Subcutaneous abdominal adipose tissue (tissue), 5 donors: ENCODE data around the gene EXOC7.

ENCODE experiments used
- H3K27ac ChIP-seq: one replicate; pipeline ENCODE4 v1.7.0; 2013; ENCODE audit warnings: low read depth, mild to moderate bottlenecking, inconsistent platforms, low read length, moderate library complexity
- H3K27me3 ChIP-seq, 5 donors: one replicate each; pipeline ENCODE4 v1.7.0; 2013; ENCODE audit warnings: low read length in 5 of 5, inconsistent platforms in 1 of 5; ENCODE audit not compliant: control insufficient read depth in 5 of 5, insufficient read depth in 4 of 5
- H3K36me3 ChIP-seq, 5 donors: one replicate each; pipeline ENCODE4 v1.7.0; 2013; ENCODE audit warnings: low read length in 5 of 5; ENCODE audit not compliant: control insufficient read depth in 5 of 5, insufficient read depth in 5 of 5
- H3K4me1 ChIP-seq, 5 donors: one replicate each; pipeline ENCODE4 v1.7.0; 2013; ENCODE audit warnings: low read length in 5 of 5, mild to moderate bottlenecking in 3 of 5, moderate library complexity in 1 of 5; ENCODE audit not compliant: control insufficient read depth in 5 of 5, insufficient read depth in 5 of 5
- H3K4me3 ChIP-seq, 5 donors: one replicate each; pipeline ENCODE4 v1.7.0; 2013; ENCODE audit warnings: low read length in 5 of 5, low read depth in 1 of 5
- H3K9ac ChIP-seq, 5 donors: one replicate each; pipeline ENCODE4 v1.7.0; 2013; ENCODE audit warnings: low read length in 5 of 5, mild to moderate bottlenecking in 4 of 5, moderate library complexity in 3 of 5
- H3K9me3 ChIP-seq, 5 donors: one replicate each; pipeline ENCODE4 v1.7.0; 2013; ENCODE audit warnings: low read length in 5 of 5; ENCODE audit not compliant: control insufficient read depth in 5 of 5
- donor health status: healthy.
- donor health status: healthy.
- donor health status: healthy.
- donor health status: healthy.
- donor health status: healthy.

Gene EXOC7

GRCh38 chr17:76056882-76057281 is 46.7 kb downstream of the EXOC7 start:
- Histone ChIP-seq H3K27me3 (no peaks in the 10 kb centered on the region), H3K36me3 (peaks cover 36 to 92% (median 74%) of the 10 kb centered on the region in 5 donors), H3K4me1 (no peaks in the 10 kb centered on the region), H3K27ac (no peak overlapping the region), H3K9ac (no peak overlapping the region), H3K4me3 (no peak overlapping the region), H3K9me3 (no peaks in the 10 kb centered on the region)

GRCh38 chr17:76054112-76054476 is 49.5 kb downstream of the EXOC7 start:
- Histone ChIP-seq H3K4me1 (no peaks in the 10 kb centered on the region), H3K9me3 (no peaks in the 10 kb centered on the region), H3K36me3 (peaks cover 30 to 92% (median 77%) of the 10 kb centered on the region in 5 donors), H3K27me3 (no peaks in the 10 kb centered on the region), H3K4me3 (no peak overlapping the region), H3K9ac (no peak overlapping the region), H3K27ac (peak overlapping the region; percentile 35)

- Histone ChIP-seq H3K36me3 (peaks cover 34 to 92% (median 77%) of the 10 kb centered on the region in 5 donors), H3K4me3 (no peak overlapping the region), H3K9ac (no peak overlapping the region), H3K9me3 (no peaks in the 10 kb centered on the region), H3K27ac (peak overlapping the region; percentile 35), H3K27me3 (no peaks in the 10 kb centered on the region), H3K4me1 (no peaks in the 10 kb centered on the region)
These were observed 50.1 kb downstream of the EXOC7 start for GRCh38 chr17:76053246-76054111.

- Histone ChIP-seq H3K27ac (no peak overlapping the region), H3K9me3 (no peaks in the 10 kb centered on the region), H3K4me1 (no peaks in the 10 kb centered on the region), H3K4me3 (no peak overlapping the region), H3K27me3 (no peaks in the 10 kb centered on the region), H3K36me3 (peaks cover 26 to 90% (median 74%) of the 10 kb centered on the region in 5 donors), H3K9ac (no peak overlapping the region)
These were observed 52.0 kb downstream of the EXOC7 start for GRCh38 chr17:76051561-76051960.

- H3K9ac ChIP-seq, result no peak overlapping the region
- peaks cover 19 to 90% (median 73%) of the 10 kb centered on the region in 5 donors for H3K36me3 ChIP-seq
- no peaks in the 10 kb centered on the region for H3K27me3 ChIP-seq
- H3K9me3 ChIP-seq, result no peaks in the 10 kb centered on the region
- no peak overlapping the region for H3K27ac ChIP-seq
- no peaks in the 10 kb centered on the region for H3K4me1 ChIP-seq
- H3K4me3 ChIP-seq, result no peak overlapping the region
These were observed 52.8 kb downstream of the EXOC7 start for GRCh38 chr17:76050538-76051467.

GRCh38 chr17:76049836-76050537 is 53.6 kb downstream of the EXOC7 start:
- Histone ChIP-seq H3K9ac (no peak overlapping the region), H3K27ac (no peak overlapping the region), H3K4me1 (no peaks in the 10 kb centered on the region), H3K27me3 (no peaks in the 10 kb centered on the region), H3K9me3 (no peaks in the 10 kb centered on the region), H3K36me3 (peaks cover 19 to 92% (median 77%) of the 10 kb centered on the region in 5 donors), H3K4me3 (no peak overlapping the region)

- Histone ChIP-seq H3K36me3 (peaks cover 19 to 93% (median 85%) of the 10 kb centered on the region in 5 donors), H3K4me3 (no peak overlapping the region), H3K4me1 (no peaks in the 10 kb centered on the region), H3K9ac (no peak overlapping the region), H3K9me3 (no peaks in the 10 kb centered on the region), H3K27ac (no peak overlapping the region), H3K27me3 (no peaks in the 10 kb centered on the region)
These were observed 54.3 kb downstream of the EXOC7 start for GRCh38 chr17:76049239-76049638.

- Histone ChIP-seq H3K9me3 (no peaks in the 10 kb centered on the region), H3K36me3 (peaks cover 16 to 93% (median 85%) of the 10 kb centered on the region in 5 donors), H3K4me3 (no peak overlapping the region), H3K9ac (no peak overlapping the region), H3K27ac (no peak overlapping the region), H3K27me3 (no peaks in the 10 kb centered on the region), H3K4me1 (no peaks in the 10 kb centered on the region)
These were observed 54.9 kb downstream of the EXOC7 start for GRCh38 chr17:76048711-76049110.

- Histone ChIP-seq H3K9me3 (no peaks in the 10 kb centered on the region), H3K27me3 (no peaks in the 10 kb centered on the region), H3K36me3 (peaks cover 17 to 93% (median 85%) of the 10 kb centered on the region in 5 donors), H3K27ac (no peak overlapping the region), H3K9ac (no peak overlapping the region), H3K4me3 (no peak overlapping the region), H3K4me1 (no peaks in the 10 kb centered on the region)
These were observed 55.5 kb downstream of the EXOC7 start for GRCh38 chr17:76048025-76048605.
